OCI-LY3 (cell line): ENCODE measurements around the gene S100A9.

ENCODE experiments used
- CTCF ChIP-seq: fragments of 200-600, 300-600 bp; sonication (generic); IDR thresholded peaks from 2 replicates; pipeline ENCODE4 v1.5.1; 2014; ENCODE audit warnings: antibody characterized with exemption, low read length, low read depth
- EZH2phosphoT487 ChIP-seq: fragments of 200-600 bp; shearing (Covaris generic); IDR thresholded peaks from 2 replicates; pipeline ENCODE4 v1.6.1; 2018; ENCODE audit warnings: antibody characterized with exemption, mixed run types, low read depth

- TF ChIP-seq CTCF (peak; percentile 96), EZH2phosphoT487 (no peak)
Observed at GRCh38 chr1:153352523-153352922, 5.1 kb upstream of the S100A9 start.
